GM12891 (cell line): ENCODE data around the gene BTNL3.

Experiments
- POLR2AphosphoS5 ChIP-seq: IDR thresholded peaks from 2 replicates; pipeline ENCODE4 v1.6.1; 2011; ENCODE audit warnings: low read depth, low read length, control low read depth
- TAF1 ChIP-seq: IDR thresholded peaks from 2 replicates; pipeline ENCODE4 v1.6.1; 2011; ENCODE audit warnings: low read depth, low read length, control low read depth

GRCh38 chr5:180988592-180988991 lies at the start of gene BTNL3:
- TF ChIP-seq POLR2AphosphoS5, result no peak
- no peak for TF ChIP-seq TAF1
